ENCODE measurements around the gene FGF4.

The FGF4 gene

DNA sequence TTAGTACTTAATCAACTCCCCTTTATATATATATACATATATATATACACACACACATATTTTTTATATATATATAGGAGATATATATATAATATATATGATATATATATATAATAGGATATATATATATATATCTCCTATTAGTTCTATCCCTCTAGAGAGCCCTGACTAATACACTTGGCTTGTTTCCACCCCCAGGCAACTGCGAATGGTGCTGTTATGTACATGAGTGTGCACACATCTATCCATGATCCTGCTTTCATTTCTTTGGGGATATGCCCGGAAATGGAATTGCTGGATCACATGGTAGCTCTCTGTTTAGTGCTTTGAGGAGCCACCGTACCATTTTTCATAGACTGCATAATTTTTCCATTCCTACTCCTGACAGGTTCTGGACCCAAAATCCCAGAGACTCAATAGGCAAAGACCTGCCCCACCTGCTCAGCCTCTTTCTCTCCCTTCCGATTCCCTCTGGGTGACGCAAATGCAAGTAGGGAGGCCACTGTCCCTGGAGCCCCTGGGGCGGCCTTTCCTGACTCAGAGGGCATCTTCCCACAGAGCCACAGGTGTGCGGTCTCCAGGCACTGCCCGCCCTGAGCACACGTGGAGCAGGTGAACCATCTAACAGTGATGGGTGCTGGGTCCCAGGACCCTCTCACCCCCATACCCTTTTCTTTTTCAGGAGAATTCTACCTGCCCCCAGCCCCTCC lies 32.1 kb upstream of the FGF4 start:
- DNase-seq = no peak

DNA sequence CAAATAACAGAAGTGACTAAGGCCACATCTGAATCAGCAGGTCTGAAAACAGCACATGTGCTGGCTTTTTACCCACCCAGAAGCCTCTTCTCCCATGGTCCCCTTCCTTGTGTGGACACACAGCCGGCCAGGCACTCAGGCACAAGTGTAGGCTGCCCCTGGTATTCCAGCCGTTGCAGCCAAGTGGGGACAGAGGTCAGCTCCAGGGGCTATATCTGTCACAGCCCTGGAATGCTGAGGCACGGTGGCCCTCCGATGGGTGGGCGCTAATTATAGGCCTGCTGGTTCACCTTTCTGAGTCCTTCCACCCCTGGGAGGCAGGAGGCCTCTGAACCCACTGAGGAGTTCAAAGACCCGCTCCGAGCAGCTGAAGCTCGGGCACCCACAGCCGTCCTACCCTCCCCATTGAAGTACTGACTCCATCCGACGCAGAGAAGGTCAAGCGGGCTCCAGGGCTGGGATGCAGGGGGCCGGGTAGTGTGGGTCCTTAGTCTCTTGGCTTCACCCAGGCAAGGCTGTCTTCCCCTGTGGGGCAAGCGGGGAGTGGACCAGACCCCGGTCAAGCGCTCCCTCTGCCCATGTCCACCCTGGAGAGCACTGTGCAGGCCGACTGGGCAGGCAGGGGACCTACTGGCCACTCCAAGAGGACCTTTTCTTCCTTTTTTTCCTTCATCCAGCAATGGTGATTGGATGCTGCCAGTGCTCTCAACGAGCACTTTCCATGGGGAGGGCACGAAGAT lies 29.8 kb upstream of the FGF4 start:
- no peak for DNase-seq

DNA sequence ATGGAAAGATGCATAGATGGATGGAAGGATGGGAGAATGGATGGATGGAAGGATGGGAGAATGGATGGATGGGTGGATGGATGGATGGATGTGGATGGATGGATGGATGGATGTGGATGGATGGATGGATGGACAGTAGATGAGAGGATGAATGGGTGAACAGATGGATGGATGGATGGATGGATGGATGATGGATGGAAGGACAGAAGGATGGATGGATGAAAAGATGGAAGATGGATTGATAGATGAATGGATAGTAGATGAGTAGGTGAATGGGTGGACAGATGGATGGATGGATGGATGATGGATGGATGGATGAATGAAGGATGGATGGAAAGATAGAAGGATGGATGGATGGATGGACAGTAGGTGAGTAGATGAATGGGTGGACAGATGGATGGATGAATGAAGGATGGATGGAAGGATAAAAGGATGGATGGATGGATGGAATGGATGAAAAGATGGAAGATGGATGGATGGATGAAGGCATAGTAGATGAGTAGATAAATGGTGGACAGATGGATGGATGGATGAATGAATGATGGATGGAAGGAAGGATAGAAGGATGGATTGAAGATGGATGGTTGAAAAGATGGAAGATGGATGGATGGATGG lies 28.6 kb upstream of the FGF4 start:
- DNase-seq = no peak

DNA sequence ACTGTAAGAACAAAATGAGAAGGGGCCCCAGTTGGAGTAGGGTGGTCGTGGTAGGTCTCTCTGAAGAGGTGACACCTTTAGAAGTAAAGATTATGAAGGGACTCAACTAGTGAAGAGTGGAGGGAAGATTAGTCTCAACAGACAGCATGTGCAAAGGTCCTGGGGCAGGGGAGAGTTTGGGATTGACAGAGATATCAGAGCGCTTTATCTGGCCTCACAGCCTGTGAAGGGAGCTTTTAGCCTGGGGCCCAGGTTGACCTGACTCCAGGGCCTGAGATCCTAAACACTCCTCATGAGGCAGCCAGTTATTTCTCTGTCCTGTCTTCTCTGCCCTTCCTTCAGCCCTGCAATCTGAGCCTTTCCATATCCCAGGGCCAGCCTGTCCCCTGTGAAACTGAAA lies 27.9 kb upstream of the FGF4 start:
- no peak for DNase-seq

DNA sequence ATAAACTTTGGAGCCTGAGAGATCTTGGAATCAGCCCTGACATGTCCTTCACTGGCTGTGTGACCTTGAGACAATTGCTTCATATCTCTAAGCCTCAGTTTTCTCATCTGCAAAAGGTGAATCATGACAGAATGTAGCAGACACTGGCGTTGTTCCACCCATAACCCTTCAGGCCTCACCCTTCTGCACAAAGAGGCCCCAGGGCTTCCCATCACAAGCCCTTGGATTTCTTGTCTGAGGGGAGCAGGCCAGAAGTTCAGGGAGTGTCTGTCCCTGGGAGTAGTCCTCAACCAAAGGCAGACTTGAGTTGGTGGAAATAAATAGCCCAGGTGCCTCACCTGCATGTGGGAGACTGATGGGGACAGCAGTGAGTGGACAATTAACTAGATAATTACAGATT lies 27.4 kb upstream of the FGF4 start:
- DNase-seq = no peak

DNA sequence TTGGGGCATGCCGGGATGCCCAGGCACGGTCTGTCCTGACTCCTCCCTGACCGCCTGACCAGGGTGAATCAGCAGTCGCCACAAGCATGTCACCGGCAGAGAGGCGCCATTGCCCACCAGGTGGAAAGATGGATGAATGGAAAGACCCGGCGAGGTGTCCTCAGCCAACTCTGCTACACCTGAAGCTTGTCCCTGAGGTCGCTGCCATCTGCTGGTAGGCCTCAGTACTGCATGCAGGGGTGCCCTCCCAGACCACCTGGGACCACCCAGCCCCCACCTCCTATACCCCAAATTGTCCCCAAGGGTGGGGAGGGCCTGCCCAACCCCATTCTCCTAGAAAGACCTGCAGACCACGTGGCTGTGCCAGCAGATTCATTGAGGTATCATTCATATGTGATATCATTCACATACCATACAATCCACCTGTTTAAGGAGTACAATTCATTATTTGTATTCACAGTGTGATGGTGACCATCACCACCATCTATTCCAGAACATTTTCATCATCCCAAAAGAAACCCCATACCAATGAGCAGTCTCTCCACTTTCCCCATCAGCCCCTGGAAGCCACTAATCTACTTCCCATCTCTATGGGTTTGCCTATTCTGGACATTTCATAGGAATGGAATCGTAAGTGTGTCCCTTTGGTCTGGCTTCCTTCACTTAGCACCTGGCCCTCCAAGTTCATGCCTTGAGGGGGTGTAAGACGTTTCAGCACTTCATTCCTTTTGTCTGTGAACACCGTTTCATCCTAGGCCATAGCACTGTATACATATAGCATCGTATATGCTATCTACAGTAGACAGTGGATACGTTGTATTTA lies 26.6 kb upstream of the FGF4 start:
- DNase-seq = no peak

DNA sequence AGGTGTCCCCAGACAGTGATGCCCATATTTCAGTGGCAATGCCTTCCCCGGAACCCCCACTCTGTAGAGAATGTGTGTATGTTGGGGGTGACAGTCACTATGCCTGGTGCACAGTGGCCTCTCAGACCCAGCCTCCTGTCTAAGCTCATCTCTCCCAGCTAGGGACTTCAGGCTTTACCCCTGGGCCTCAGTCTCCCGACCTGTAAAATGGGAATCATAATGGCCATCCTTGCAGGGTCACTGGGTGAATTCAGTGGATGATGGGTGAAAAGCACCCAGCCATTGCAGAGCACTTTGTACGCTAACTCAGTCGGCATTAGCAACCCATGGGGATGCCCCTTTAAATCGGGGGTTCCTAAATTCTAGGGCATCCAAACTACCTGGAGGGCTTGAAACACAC lies 25.1 kb upstream of the FGF4 start:
- DNase-seq = no peak

DNA sequence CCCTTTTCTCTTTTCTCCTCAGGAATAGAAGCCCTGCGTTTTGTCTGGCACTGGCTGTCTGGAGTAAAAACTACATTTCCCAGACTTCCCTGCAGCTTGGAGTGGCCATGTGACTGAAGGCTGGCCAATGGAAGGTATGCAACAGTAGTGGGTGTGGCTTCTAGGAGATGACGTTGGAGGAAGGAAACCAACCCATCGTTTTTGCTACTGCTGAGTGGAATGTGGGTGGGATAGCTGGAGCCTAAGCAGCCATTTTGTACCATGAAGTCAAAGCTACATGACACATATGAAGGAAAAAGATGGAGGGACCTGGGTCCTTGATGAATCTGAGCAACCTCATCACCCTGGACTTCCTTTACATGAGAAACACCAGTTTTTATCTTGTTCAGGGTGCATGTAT lies 24.4 kb upstream of the FGF4 start:
- no peak for DNase-seq

DNA sequence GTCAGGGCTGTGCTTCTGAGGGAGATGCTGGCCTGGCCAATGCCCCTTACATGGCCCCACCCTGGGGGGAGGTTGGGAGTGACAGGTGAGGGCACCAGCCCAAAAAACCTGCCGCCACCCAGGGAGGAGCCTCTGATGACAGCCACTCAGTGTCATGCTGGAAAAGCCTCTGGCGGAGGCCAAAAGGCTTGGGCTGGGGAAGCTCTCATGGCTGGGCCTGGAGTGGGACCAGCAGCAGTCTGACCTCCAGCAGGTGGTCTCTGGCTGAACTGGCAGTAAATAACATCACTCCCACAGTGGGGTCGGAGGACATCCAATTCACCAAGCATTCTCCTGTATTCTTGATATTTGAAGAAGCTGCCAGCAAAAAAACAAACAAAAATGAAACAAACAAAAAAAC lies 24.0 kb upstream of the FGF4 start:
- DNase-seq = no peak

DNA sequence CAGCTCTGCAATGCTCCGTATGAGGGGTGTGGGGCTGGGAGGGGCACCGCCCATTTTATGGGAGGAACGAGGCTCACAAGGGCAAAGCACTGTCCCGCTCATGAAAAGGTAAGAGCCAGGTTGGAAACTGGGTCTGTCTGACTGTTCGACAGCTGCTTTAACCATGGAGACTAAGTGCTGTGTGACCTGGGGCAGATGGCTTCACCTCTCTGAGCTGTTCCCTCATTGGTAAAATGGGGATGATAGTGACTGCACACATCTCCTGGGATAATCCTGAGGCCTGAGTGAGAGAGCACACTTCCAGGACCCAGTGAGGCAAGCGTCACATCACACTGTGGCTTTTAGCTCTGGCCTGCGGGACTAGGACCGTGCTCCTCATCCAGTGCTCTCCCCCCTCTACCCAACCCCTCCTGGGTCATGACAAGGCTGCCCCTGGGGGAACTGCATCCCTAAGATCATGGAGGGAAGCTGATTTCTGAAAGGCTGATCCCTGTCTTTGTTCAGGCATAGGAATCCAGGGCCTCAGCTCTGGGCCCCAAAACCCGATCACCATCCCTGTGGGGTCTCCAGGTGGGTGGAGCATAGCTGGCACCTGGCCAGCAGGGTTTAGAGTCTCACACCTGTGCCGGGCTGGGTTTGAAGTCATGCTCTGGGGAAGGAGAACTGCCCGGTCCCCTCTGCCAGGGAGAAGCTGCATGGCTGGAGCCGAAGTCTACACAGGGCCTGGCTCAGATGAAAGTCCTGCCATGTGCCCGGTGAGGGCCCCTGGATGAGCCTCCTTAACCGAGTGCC lies 22.8 kb upstream of the FGF4 start:
- no peak for DNase-seq

DNA sequence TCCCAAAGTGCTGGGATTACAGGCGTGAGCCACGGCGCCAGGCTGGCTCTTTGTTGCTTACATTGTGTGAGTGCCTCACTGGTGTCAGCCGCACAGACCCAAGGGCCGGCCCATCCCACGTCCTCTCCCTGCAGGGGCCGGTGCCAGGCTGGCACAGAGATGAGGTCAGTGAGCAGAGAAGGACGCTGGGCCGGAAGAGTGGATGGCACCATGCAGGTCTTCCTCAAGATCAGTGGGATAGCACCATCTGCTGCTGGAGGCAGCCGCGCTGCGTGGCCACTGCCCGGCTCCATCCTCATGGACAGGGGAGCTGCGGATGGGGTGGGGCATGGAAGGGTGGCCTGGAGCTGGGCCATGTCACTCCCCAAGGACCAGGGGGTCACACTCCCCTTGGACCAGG lies 22.0 kb upstream of the FGF4 start:
- DNase-seq = no peak

DNA sequence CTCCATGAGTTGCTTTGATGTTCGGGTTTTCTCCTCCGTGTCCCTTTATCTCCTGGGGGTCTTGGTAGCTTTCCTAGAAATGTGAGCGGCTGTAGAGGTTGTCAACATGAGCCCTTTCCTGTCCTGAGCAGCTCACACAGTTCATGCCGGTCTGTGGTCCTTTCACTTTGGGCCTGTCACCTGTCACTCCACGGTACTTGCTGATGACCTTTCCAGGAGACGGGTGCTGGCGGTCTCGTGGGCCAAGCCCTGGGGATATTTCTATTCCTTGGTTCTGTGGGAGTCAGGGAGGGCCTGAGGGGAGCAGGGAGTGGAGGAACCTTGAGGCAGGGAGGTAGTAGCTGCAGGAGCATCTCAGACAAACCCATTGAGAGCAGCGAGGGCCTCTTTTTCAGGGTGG lies 20.9 kb upstream of the FGF4 start:
- no peak for DNase-seq

DNA sequence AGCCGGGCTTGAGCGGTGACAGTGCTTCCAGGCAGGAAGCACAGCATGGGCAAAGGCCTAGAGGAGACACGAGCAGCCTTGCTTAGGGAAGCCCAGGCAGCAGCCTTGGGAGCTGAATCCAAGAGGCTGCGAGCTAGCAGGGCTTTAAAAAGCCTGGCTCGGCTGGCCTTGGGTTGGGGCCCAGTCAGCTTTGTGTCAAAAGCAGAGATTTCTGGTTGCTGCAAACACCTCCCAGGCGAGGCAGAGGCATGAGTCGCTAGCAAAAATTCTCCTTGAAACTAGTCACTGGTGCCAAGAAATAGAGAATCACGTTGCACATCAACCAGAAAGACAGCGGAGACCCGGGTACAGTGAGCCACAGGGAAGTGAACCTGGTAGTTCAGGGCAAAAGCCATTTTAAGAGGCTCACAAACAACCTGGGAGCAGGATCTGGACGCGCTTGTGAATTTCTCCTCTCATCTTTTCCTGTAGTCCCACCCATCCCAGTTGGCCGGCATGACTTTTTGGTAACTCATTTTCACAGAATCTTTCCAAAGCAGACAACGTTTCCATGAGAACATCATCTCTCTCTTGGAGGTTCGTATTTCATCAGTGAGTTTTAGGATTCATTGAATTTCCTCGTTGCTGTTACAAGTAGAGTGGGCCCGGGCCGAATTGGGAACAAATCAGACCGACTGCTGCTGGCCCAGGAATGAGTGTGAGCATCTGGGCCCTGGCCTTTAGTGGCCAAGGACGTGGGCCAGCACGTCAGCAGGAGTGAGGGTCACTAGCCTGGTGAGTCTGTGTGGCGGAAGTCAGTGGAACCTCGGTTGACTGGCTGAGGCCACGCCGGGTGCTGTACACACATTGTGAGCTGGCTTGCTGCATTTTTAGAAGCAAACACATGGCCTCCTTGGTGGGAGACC lies 16.4 kb upstream of the FGF4 start:
- no peak for DNase-seq

DNA sequence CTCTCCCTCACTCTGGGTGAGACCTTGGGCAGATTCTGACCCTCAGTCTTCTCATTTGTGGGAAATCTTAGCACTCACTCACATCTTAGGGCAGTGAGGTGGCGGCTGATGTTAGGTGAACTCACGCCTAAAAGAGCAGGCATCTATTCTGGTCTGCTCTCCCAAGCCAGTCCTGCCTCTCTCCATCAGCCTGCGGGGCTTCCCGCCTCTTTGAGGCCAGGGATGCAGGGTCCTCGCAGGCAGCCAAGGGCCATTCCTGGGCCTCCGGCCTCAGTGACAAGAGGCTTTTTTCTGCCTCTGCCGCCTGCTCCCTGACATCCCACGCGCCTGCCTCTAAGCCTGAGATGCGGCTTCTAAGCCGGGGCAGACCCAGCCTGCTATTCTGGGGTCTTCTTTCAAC lies 13.8 kb upstream of the FGF4 start:
- no peak for DNase-seq

DNA sequence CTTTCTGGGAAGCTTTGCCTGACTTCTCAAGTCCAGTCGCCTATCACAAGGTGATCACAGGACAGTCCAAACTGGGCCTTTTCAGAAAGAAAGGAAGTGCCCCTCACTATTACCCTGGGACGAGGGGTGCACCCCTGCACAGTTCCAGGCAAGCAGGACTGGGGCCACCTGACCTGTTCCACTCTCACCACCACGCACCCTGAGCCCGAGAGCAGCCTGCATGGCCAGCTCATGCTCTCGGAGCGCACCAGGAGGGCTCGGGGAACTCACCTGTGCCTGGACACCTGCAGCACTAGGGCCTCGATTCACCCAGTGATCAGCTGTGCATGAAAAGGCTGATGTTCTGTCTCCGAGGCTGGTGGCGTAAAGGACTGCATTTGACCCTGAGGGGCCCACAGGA lies 12.8 kb upstream of the FGF4 start:
- no peak for DNase-seq

DNA sequence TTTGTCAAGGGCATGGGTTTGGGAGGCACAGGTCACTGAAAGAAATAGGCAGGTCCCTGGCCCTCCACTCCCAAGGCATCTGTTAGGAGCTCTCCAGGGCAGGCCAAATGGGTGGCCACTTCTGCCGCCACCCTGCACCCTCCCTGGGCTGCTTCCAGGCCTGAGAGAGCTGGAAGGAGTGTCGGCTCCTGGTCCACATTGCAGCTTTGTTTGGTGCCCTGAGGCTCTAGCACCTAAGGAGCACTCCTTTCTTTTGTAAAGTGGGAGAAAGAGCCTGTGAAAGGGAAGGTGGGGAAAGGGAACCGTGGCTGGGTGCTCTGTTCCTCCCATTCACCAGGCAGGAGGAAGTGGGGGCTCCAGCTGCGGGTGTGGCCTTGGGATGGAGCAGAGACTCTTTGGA lies 12.3 kb upstream of the FGF4 start:
- no peak for DNase-seq

DNA sequence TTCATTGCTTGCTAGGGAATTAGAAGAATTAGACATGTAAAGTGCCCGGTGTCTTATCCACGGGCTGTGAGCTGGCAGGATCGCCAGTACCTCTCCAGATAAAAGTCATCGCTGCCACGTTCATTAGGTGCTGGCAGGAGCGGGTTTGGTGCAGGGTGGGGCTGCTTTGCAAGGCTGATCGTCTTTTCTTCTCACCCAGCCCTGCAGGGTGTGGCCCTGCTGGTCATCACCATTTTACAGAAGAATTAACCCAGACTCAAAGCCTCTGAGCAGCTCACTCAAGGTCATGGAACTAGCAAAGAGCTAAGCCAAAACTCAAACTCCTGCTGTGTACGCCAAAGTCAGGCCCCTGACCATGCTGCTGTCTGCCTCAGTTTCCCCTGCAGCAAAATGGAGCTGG lies 6.1 kb upstream of the FGF4 start:
- DNase-seq = no peak

DNA sequence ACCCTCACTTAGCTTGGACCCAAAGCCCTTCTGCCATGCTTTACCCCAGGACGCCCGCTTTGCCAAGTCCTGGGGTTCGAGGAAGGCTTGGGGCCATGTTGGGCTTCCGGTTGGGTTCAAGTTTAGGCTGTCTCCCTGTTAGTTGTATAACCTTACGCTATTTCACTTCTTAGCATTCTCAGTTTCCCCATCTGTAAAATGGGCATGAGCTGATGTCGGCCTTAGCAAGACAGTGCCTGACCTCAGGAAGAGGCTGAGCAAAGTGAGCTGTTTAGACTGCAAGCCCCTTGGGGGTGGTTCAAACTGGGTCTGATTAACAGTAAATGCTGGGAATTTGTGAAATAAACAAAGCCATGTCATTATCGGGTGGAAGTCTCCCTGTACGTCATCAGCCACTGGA lies 3.2 kb upstream of the FGF4 start:
- no peak for DNase-seq

DNA sequence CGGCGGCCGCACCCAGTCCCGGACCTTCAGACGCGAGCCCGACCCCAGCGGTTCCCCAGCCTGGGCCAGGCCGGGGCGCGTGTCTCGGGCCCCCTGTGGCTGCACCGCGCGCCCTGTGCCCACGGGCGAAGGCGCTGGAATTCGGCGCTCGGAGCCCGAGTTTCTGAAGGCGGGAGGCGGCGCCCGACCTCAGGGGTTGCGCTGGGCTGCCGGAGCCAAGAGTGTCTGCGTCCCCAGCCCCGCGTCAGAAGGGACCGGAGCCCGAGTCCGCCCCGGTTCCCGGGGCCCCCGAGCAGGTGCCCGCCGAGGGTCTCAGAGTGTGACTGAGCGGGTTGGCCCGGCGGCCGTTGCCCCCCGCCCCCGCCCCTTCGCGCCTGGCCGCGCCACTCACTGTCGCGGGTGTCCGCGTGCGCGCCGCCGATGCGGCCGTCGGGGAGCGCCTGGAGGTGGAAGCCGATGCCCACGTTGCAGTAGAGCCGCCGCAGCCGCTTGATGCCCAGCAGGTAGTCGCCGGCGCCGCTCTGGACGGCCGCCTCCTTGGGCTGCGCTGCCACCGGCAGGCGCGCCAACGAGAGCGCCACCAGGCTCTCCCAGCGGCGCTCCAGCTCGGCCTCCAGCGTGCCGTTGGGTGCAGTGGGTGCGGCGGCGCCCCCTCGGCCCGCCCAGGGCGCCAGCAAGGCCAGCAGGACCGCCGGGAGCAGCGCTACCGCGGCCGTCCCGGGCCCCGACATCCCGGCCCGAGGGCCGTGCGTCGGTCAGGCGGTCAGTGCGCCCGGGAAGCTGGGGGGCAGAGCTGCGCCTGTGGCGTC lies 583 bp downstream of the FGF4 start:
- no peak for DNase-seq

DNA sequence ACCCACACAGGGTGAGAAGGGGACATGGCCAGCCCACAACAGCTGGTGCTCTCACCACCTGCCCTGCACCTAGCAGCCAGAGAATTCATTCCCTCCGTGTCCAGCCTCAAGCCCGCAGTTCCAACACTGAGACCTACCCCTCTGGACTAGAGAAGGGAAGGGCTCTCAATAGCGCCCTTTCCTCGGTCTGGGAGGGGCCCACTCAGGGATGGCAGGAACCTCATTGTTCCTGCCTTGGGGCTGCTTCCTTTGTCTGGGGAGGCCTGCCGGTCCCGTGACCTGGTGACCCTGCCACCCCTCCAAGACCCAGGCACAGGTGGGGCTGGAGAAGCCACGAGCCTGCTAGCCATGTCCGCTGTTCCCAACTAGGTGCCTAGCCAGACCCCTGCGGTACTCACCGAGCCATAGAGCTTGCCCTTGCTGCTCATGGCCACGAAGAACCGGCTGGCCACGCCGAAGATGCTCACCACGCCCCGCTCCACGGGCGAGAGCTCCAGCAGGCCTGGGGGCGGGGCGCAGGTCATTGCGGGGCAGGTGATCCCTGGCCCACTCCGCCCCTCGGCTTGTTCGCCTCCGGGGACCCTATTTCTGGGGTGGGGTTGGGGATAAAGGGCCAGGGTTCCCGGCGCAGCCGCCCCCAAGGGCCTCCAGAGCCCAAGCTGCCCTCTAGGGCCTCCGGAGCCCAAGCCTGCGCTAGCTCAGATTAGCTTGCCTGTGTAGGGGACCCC lies 1.4 kb downstream of the FGF4 start:
- DNase-seq = no peak

Data from NCI-H1417 treated with DMSO at 0.1 percent for 48 hours (cell line).